Measurements from ENCODE around the gene IFI27L1. TPM values are rescaled to one million over a fixed set of nuclear protein-coding genes. Genes with fewer than 3 reads are reported as not detected.

Gene IFI27L1
- total and polyA plus RNA-seq, 2 donors (not counting 3 experiments of a cell fraction or from before 2014, with no cell fraction given), result 31.1 to 38.1 TPM

GRCh38 chr14:94104731-94105130, 23.6 kb downstream of the IFI27L1 start:
- Histone ChIP-seq H3K9me1 (replicated peaks; ENCODE audit: control insufficient read depth, extremely low read depth, insufficient read depth, low read length) (no peaks in the 10 kb centered on the region), H3K36me3 (ENCODE audit: control insufficient read depth in 2 of 2, extremely low read depth in 1 of 2, insufficient read depth in 2 of 2, low read length in 2 of 2) (no peaks in the 10 kb centered on the region), H3K27ac (ENCODE audit: insufficient read depth, low read depth, low read length) (no peak overlapping the region), H4K20me1 (replicated peaks; ENCODE audit: control insufficient read depth, extremely low read depth, insufficient read depth, low read length) (no peaks in the 10 kb centered on the region), H2AFZ (ENCODE audit: low read depth, low read length) (no peak overlapping the region), H3K79me2 (ENCODE audit: control insufficient read depth, insufficient read depth, low read length) (no peaks in the 10 kb centered on the region), H3K9ac (replicated peaks; ENCODE audit: extremely low read depth, insufficient read depth, low read length) (no peak overlapping the region), H3K4me1 (ENCODE audit: control insufficient read depth, extremely low read depth, insufficient read depth, low read length) (no peaks in the 10 kb centered on the region), H3K9me3 (replicated peaks; ENCODE audit: control insufficient read depth, insufficient read depth, low read length) (no peaks in the 10 kb centered on the region), H3K4me2 (ENCODE audit: insufficient read depth, low read length) (no peak overlapping the region), H3K27me3 (ENCODE audit: control insufficient read depth in 2 of 2, insufficient read depth in 2 of 2, low read length in 2 of 2) (no peaks in the 10 kb centered on the region), H3K4me3 (replicated peaks in 1 of 3; ENCODE audit: insufficient read depth in 1 of 3, low read depth in 1 of 3, low read length in 3 of 3) (no peak overlapping the region)
- POLR2A ChIA-PET, result interaction anchor here (0.6 kb wide), 1 partner anchor 33 kb away, joined by 6 read pairs; no protein-coding TSS in a partner anchor
- DNase-seq (ENCODE audit: low read depth, low spot score) (no peak), FAIRE-seq (no peak)
- TF ChIP-seq MAX (IDR thresholded peaks at IDR 0.05; ENCODE audit: insufficient read depth, insufficient read length) (no peak), MYC (IDR thresholded peaks at IDR 0.05; ENCODE audit: low read depth, low read length) (no peak), GATA2 (IDR thresholded peaks at IDR 0.05; ENCODE audit: insufficient read depth, insufficient read length, low read depth, low read length) (no peak), CTCF (IDR thresholded peaks at IDR 0.05; ENCODE audit: extremely low read depth in 1 of 2, insufficient read depth in 1 of 2, low read depth in 1 of 2, low read length in 2 of 2) (no peak), EZH2 (IDR thresholded peaks at IDR 0.05; ENCODE audit: borderline replicate concordance, low read depth, low read length, severe bottlenecking) (no peak), JUN (IDR thresholded peaks at IDR 0.05; ENCODE audit: borderline replicate concordance, insufficient read depth, insufficient read length, low read depth) (no peak), FOS (IDR thresholded peaks at IDR 0.05; ENCODE audit: borderline replicate concordance, insufficient read depth, low read length) (no peak), POLR2AphosphoS5 (IDR thresholded peaks at IDR 0.05; ENCODE audit: insufficient read depth, low read depth, low read length) (no peak), POLR2A (IDR thresholded peaks at IDR 0.05; ENCODE audit: low read depth, low read length) (no peak)
- intact Hi-C loops (cut with micrococcal nuclease) (no loop called here), dilution Hi-C loops (cut with MboI; ENCODE audit: extremely low pct_ligation_motif_present, low sequenced_read_pairs) (no loop called here)
- no TSS peak for BruUV-seq (replicated peaks)
- CTCF ChIA-PET, result interaction anchor here (1.1 to 2.4 kb wide), 3 partner anchors 27 to 68 kb away, joined by 3 to 7 read pairs (median 4); no protein-coding TSS in a partner anchor

Data from endothelial cell of umbilical vein (primary cell).